GM12878 (cell line): ENCODE results near the gene COPZ2. TPM values are rescaled to one million over a fixed set of nuclear protein-coding genes. Genes with fewer than 3 reads are reported as not detected.
A peak's percentile ranks its signal among the peaks of the same experiment; 100 is the strongest.

ENCODE experiments used
- microRNA counts: library from miRNA; unstranded; fragments of <30 nt; microRNA quantifications from one replicate; lab custom pipeline; 2016
- microRNA-seq: library from miRNA; unstranded; fragments of <30 nt; microRNA quantifications from one replicate; pipeline ENCODE4, GENCODE V29; 2018
- polyA plus RNA-seq, 11 experiments: library from polyadenylated mRNA; depleted of rRNA in 4 of 11; unstranded in 6 of 11; stranded (reverse) in 5 of 11; fragments of >200 nt; fragmentation: Nextera tagmentation in 4 of 11; fragmentation: Illumina TruSeq in 1 of 11; extraction: Ambion mirVana in 4 of 11; extraction: Trizol in 1 of 11; gene quantifications; 1 replicate in 1 of 11; 2 replicates in 10 of 11; pipeline versions ENCODE4 v1.2.1 to v1.2.3, GENCODE V29; 2011 to 2016; ENCODE audit warnings: inconsistent platforms in 2 of 11, missing spikeins in 2 of 11, low read depth in 1 of 11
- small RNA-seq: library from RNA; depleted of rRNA; stranded (forward); fragments of <200 nt; gene quantifications from one replicate; pipeline ENCODE3, GENCODE V24; 2014
- total RNA-seq, 4 experiments: library from RNA; depleted of rRNA in 3 of 4; stranded (reverse); fragments of >200 nt in 3 of 4; fragmentation: Illumina TruSeq in 1 of 4; extraction: Trizol in 1 of 4; gene quantifications; 2 replicates each; pipeline versions ENCODE4 v1.2.1 to v1.2.3, GENCODE V29; 2013 to 2021

The COPZ2 gene
- total and polyA plus RNA-seq, 10 of the 15 experiments (the other 5 are each of a cell fraction or from before 2014, with no cell fraction given): 0.20 to 4.3 (median 2.6) TPM

MicroRNAs encoded within 50 kb of the gene (microRNA counts, 767-probe panel; counts per million panel counts)
- microRNA hsa-miR-152 (lab: Ali Mortazavi, UCI): 1,244 counts per million, percentile 41 among the panel's probes with 10 or more counts

Small RNA genes within 50 kb of the gene (microRNA-seq; reads per million reads assigned to microRNA genes)
- gene MIR152: 77.0 reads per million, percentile 72 among the genes with 10 or more reads in this experiment

Small RNA genes within 50 kb of the gene (small RNA-seq; reads per million reads assigned to genes)
- gene AC004477.2 (not detected), gene MIR152 (55.8 reads per million, percentile 99 among the genes with 10 or more reads in this experiment)

Other genes with a start within 250 kb of the COPZ2 start
Only the 7 nearest of the 12 such genes appear.
- gene SP2, start 141.6 kb downstream of the COPZ2 start, total RNA-seq (2014; rRNA removed): 1.8 and 2.1 TPM in 2 replicates
- 1.6 TPM in 2 replicates for gene SP2, start 141.6 kb downstream of the COPZ2 start, total RNA-seq (2014; rRNA removed; fragmentation: Illumina TruSeq; extraction: Trizol)
- 16.8 and 17.9 TPM in 2 replicates for gene SP2, start 141.6 kb downstream of the COPZ2 start, total RNA-seq (2021)
- 1.1 and 2.3 TPM in 2 replicates for gene SP2, start 141.6 kb downstream of the COPZ2 start, polyA plus RNA-seq (2011; rRNA removed)
- 12.9 and 19.1 TPM in 2 replicates for gene SP2, start 141.6 kb downstream of the COPZ2 start, polyA plus RNA-seq (2014; fragmentation: Illumina TruSeq; extraction: Trizol)
- gene SP2, start 141.6 kb downstream of the COPZ2 start, polyA plus RNA-seq (2014; fragmentation: Nextera tagmentation; extraction: Ambion mirVana): 1 to 10 TPM; 1.2 to 1.9 TPM
- 7.3 and 10.4 TPM in 2 replicates for gene SP2, start 141.6 kb downstream of the COPZ2 start, polyA plus RNA-seq (2014; rRNA removed)
- 10 to 100 TPM; 17.6 to 18.0 TPM for gene SP2, start 141.6 kb downstream of the COPZ2 start, polyA plus RNA-seq (2016; fragmentation: Nextera tagmentation; extraction: Ambion mirVana)
- gene PNPO, start 96.2 kb downstream of the COPZ2 start, total RNA-seq (2014; rRNA removed): 43.4 and 45.9 TPM in 2 replicates
- 33.6 and 34.5 TPM in 2 replicates for gene PNPO, start 96.2 kb downstream of the COPZ2 start, total RNA-seq (2014; rRNA removed; fragmentation: Illumina TruSeq; extraction: Trizol)
- gene PNPO, start 96.2 kb downstream of the COPZ2 start, total RNA-seq (2021): 47.9 and 52.6 TPM in 2 replicates
- gene PNPO, start 96.2 kb downstream of the COPZ2 start, polyA plus RNA-seq (2011; rRNA removed): 22.1 and 30.1 TPM in 2 replicates
- 40.1 and 41.3 TPM in 2 replicates for gene PNPO, start 96.2 kb downstream of the COPZ2 start, polyA plus RNA-seq (2014; fragmentation: Illumina TruSeq; extraction: Trizol)
- gene PNPO, start 96.2 kb downstream of the COPZ2 start, polyA plus RNA-seq (2014; fragmentation: Nextera tagmentation; extraction: Ambion mirVana): 10 to 100 TPM; 13.9 to 32.3 TPM
- gene PNPO, start 96.2 kb downstream of the COPZ2 start, polyA plus RNA-seq (2014; rRNA removed): 32.9 and 34.1 TPM in 2 replicates
- 10 to 100 TPM; 40.2 to 42.1 TPM for gene PNPO, start 96.2 kb downstream of the COPZ2 start, polyA plus RNA-seq (2016; fragmentation: Nextera tagmentation; extraction: Ambion mirVana)
- gene PRR15L, start 79.9 kb downstream of the COPZ2 start, total RNA-seq (2014; rRNA removed): not detected in 2 replicates
- gene PRR15L, start 79.9 kb downstream of the COPZ2 start, total RNA-seq (2014; rRNA removed; fragmentation: Illumina TruSeq; extraction: Trizol): not detected in 2 replicates
- not detected in 2 replicates for gene PRR15L, start 79.9 kb downstream of the COPZ2 start, total RNA-seq (2021)
- not detected in 2 replicates for gene PRR15L, start 79.9 kb downstream of the COPZ2 start, polyA plus RNA-seq (2011; rRNA removed)
- not detected in 2 replicates for gene PRR15L, start 79.9 kb downstream of the COPZ2 start, polyA plus RNA-seq (2014; fragmentation: Illumina TruSeq; extraction: Trizol)
- not detected for gene PRR15L, start 79.9 kb downstream of the COPZ2 start, polyA plus RNA-seq (2014; fragmentation: Nextera tagmentation; extraction: Ambion mirVana)
- not detected in 2 replicates for gene PRR15L, start 79.9 kb downstream of the COPZ2 start, polyA plus RNA-seq (2014; rRNA removed)
- gene PRR15L, start 79.9 kb downstream of the COPZ2 start, polyA plus RNA-seq (2016; fragmentation: Nextera tagmentation; extraction: Ambion mirVana): under 1 TPM; 0.11 to 0.18 TPM
- gene CDK5RAP3, start 66.7 kb downstream of the COPZ2 start, total RNA-seq (2014; rRNA removed): 150 and 159 TPM in 2 replicates
- gene CDK5RAP3, start 66.7 kb downstream of the COPZ2 start, total RNA-seq (2014; rRNA removed; fragmentation: Illumina TruSeq; extraction: Trizol): 92.1 and 99.9 TPM in 2 replicates
- gene CDK5RAP3, start 66.7 kb downstream of the COPZ2 start, total RNA-seq (2021): 168 and 177 TPM in 2 replicates
- 101 and 127 TPM in 2 replicates for gene CDK5RAP3, start 66.7 kb downstream of the COPZ2 start, polyA plus RNA-seq (2011; rRNA removed)
- 129 and 163 TPM in 2 replicates for gene CDK5RAP3, start 66.7 kb downstream of the COPZ2 start, polyA plus RNA-seq (2014; fragmentation: Illumina TruSeq; extraction: Trizol)
- gene CDK5RAP3, start 66.7 kb downstream of the COPZ2 start, polyA plus RNA-seq (2014; fragmentation: Nextera tagmentation; extraction: Ambion mirVana): 100 to 1,000 TPM in 1 of 2 experiments, 10 to 100 TPM in 1; 69.4 to 160 TPM
- 204 and 209 TPM in 2 replicates for gene CDK5RAP3, start 66.7 kb downstream of the COPZ2 start, polyA plus RNA-seq (2014; rRNA removed)
- 100 to 1,000 TPM; 223 to 237 TPM for gene CDK5RAP3, start 66.7 kb downstream of the COPZ2 start, polyA plus RNA-seq (2016; fragmentation: Nextera tagmentation; extraction: Ambion mirVana)
- gene NFE2L1, start 10.6 kb upstream of the COPZ2 start, total RNA-seq (2014; rRNA removed): 16.5 and 16.8 TPM in 2 replicates
- gene NFE2L1, start 10.6 kb upstream of the COPZ2 start, total RNA-seq (2014; rRNA removed; fragmentation: Illumina TruSeq; extraction: Trizol): 36.2 and 39.9 TPM in 2 replicates
- 62.3 and 72.8 TPM in 2 replicates for gene NFE2L1, start 10.6 kb upstream of the COPZ2 start, total RNA-seq (2021)
- gene NFE2L1, start 10.6 kb upstream of the COPZ2 start, polyA plus RNA-seq (2011; rRNA removed): 84.5 and 104 TPM in 2 replicates
- 60.5 and 63.8 TPM in 2 replicates for gene NFE2L1, start 10.6 kb upstream of the COPZ2 start, polyA plus RNA-seq (2014; fragmentation: Illumina TruSeq; extraction: Trizol)
- 1 to 10 TPM; 3.8 to 4.1 TPM for gene NFE2L1, start 10.6 kb upstream of the COPZ2 start, polyA plus RNA-seq (2014; fragmentation: Nextera tagmentation; extraction: Ambion mirVana)
- gene NFE2L1, start 10.6 kb upstream of the COPZ2 start, polyA plus RNA-seq (2014; rRNA removed): 44.7 and 48.6 TPM in 2 replicates
- gene NFE2L1, start 10.6 kb upstream of the COPZ2 start, polyA plus RNA-seq (2016; fragmentation: Nextera tagmentation; extraction: Ambion mirVana): 10 to 100 TPM; 11.1 to 11.5 TPM
- 46.1 and 48.2 TPM in 2 replicates for gene CBX1, start 63.7 kb upstream of the COPZ2 start, total RNA-seq (2014; rRNA removed)
- gene CBX1, start 63.7 kb upstream of the COPZ2 start, total RNA-seq (2014; rRNA removed; fragmentation: Illumina TruSeq; extraction: Trizol): 76.7 and 76.9 TPM in 2 replicates
- 55.6 and 57.2 TPM in 2 replicates for gene CBX1, start 63.7 kb upstream of the COPZ2 start, total RNA-seq (2021)
- 39.3 and 52.5 TPM in 2 replicates for gene CBX1, start 63.7 kb upstream of the COPZ2 start, polyA plus RNA-seq (2011; rRNA removed)
- 99.2 and 133 TPM in 2 replicates for gene CBX1, start 63.7 kb upstream of the COPZ2 start, polyA plus RNA-seq (2014; fragmentation: Illumina TruSeq; extraction: Trizol)
- gene CBX1, start 63.7 kb upstream of the COPZ2 start, polyA plus RNA-seq (2014; fragmentation: Nextera tagmentation; extraction: Ambion mirVana): 10 to 100 TPM; 11.8 to 20.3 TPM
- 43.4 and 45.4 TPM in 2 replicates for gene CBX1, start 63.7 kb upstream of the COPZ2 start, polyA plus RNA-seq (2014; rRNA removed)
- 10 to 100 TPM; 36.6 to 41.6 TPM for gene CBX1, start 63.7 kb upstream of the COPZ2 start, polyA plus RNA-seq (2016; fragmentation: Nextera tagmentation; extraction: Ambion mirVana)
- gene SNX11, start 70.0 kb upstream of the COPZ2 start, total RNA-seq (2014; rRNA removed): 63.7 and 69.0 TPM in 2 replicates
- gene SNX11, start 70.0 kb upstream of the COPZ2 start, total RNA-seq (2014; rRNA removed; fragmentation: Illumina TruSeq; extraction: Trizol): 62.3 and 63.1 TPM in 2 replicates
- gene SNX11, start 70.0 kb upstream of the COPZ2 start, total RNA-seq (2021): 60.8 and 63.4 TPM in 2 replicates
- gene SNX11, start 70.0 kb upstream of the COPZ2 start, polyA plus RNA-seq (2011; rRNA removed): 116 and 127 TPM in 2 replicates
- 66.0 and 77.8 TPM in 2 replicates for gene SNX11, start 70.0 kb upstream of the COPZ2 start, polyA plus RNA-seq (2014; fragmentation: Illumina TruSeq; extraction: Trizol)
- 10 to 100 TPM; 61.3 to 75.6 TPM for gene SNX11, start 70.0 kb upstream of the COPZ2 start, polyA plus RNA-seq (2014; fragmentation: Nextera tagmentation; extraction: Ambion mirVana)
- 60.9 and 64.2 TPM in 2 replicates for gene SNX11, start 70.0 kb upstream of the COPZ2 start, polyA plus RNA-seq (2014; rRNA removed)
- gene SNX11, start 70.0 kb upstream of the COPZ2 start, polyA plus RNA-seq (2016; fragmentation: Nextera tagmentation; extraction: Ambion mirVana): 10 to 100 TPM; 34.2 to 39.9 TPM